KOPT-K1 (cell line): Measurements from ENCODE around the gene GDPD3.
"Not testable (repeated sequence)": the region's sequence is repeated elsewhere in the genome, so short reads cannot be mapped to it uniquely, and the experiment has no call there.

ENCODE experiments used
- H3K27ac ChIP-seq: fragments of 200-600 bp; sonication (generic); 2 replicates; pipeline ENCODE4 v1.5.1; 2016; ENCODE audit warnings: antibody characterized with exemption, mild to moderate bottlenecking, low read depth, low read length; ENCODE audit not compliant: poor library complexity, severe bottlenecking
- H3K36me3 ChIP-seq: fragments of 200-600 bp; sonication (generic); 2 replicates; pipeline ENCODE4 v1.5.1; 2017; ENCODE audit warnings: antibody characterized with exemption, mild to moderate bottlenecking, low read length, moderate library complexity; ENCODE audit not compliant: insufficient read depth
- H3K9me3 ChIP-seq: fragments of 200-600 bp; sonication (generic); 2 replicates; pipeline ENCODE4 v1.5.1; 2017; ENCODE audit warnings: antibody characterized with exemption, low read length, mild to moderate bottlenecking; ENCODE audit not compliant: insufficient read depth, poor library complexity, severe bottlenecking

Gene GDPD3

GRCh38 chr16:30137897-30138296 lies 24.6 kb upstream of the GDPD3 start:
- Histone ChIP-seq H3K36me3 (no peaks in the 10 kb centered on the region), H3K27ac (peak overlapping the region; percentile 47), H3K9me3 (no peaks in the 10 kb centered on the region)

- H3K27ac ChIP-seq, result no peak overlapping the region
- no peaks in the 10 kb centered on the region for H3K9me3 ChIP-seq
- H3K36me3 ChIP-seq, result no peaks in the 10 kb centered on the region
Measured at GRCh38 chr16:30136971-30137605, 23.8 kb upstream of the GDPD3 start.

- H3K36me3 ChIP-seq, result no peaks in the 10 kb centered on the region
- H3K27ac ChIP-seq, result peak overlapping the region; percentile 34
- peaks cover 15% of the 10 kb centered on the region for H3K9me3 ChIP-seq
Measured at GRCh38 chr16:30132591-30132990, 19.3 kb upstream of the GDPD3 start.

- H3K27ac ChIP-seq, result peak overlapping the region; percentile 34
- peaks cover 15% of the 10 kb centered on the region for H3K9me3 ChIP-seq
- no peaks in the 10 kb centered on the region for H3K36me3 ChIP-seq
Measured at GRCh38 chr16:30131869-30132475, 18.6 kb upstream of the GDPD3 start.

- no peaks in the 10 kb centered on the region for H3K36me3 ChIP-seq
- H3K9me3 ChIP-seq, result peaks cover 15% of the 10 kb centered on the region
- no peak overlapping the region for H3K27ac ChIP-seq
Measured at GRCh38 chr16:30127993-30128392, 14.7 kb upstream of the GDPD3 start.

GRCh38 chr16:30125690-30126089 lies 12.4 kb upstream of the GDPD3 start:
- H3K36me3 ChIP-seq, H3K9me3 ChIP-seq, H3K27ac ChIP-seq: not testable (repeated sequence)

GRCh38 chr16:30124985-30125379 lies 11.6 kb upstream of the GDPD3 start:
- Histone ChIP-seq H3K27ac (no peak overlapping the region), H3K36me3 (0 out of 2 replicates have a peak, but pooled peaks cover 5% of the 10 kb centered on the region), H3K9me3 (no peaks in the 10 kb centered on the region)

GRCh38 chr16:30122604-30123160 lies 9.3 kb upstream of the GDPD3 start:
- Histone ChIP-seq H3K27ac (peak overlapping the region; percentile 98), H3K9me3 (no peaks in the 10 kb centered on the region), H3K36me3 (peaks cover 22% of the 10 kb centered on the region)

- H3K27ac ChIP-seq, result peak overlapping the region; percentile 98
- peaks cover 30% of the 10 kb centered on the region for H3K36me3 ChIP-seq
- H3K9me3 ChIP-seq, result no peaks in the 10 kb centered on the region
Measured at GRCh38 chr16:30121741-30122571, 8.6 kb upstream of the GDPD3 start.

GRCh38 chr16:30120340-30121105 lies 7.2 kb upstream of the GDPD3 start:
- peaks cover 41% of the 10 kb centered on the region for H3K36me3 ChIP-seq
- no peak overlapping the region for H3K27ac ChIP-seq
- H3K9me3 ChIP-seq, result no peaks in the 10 kb centered on the region

GRCh38 chr16:30119428-30119827 lies 6.1 kb upstream of the GDPD3 start:
- Histone ChIP-seq H3K27ac (no peak overlapping the region), H3K9me3 (no peaks in the 10 kb centered on the region), H3K36me3 (peaks cover 45% of the 10 kb centered on the region)

GRCh38 chr16:30117768-30118167 lies 4.4 kb upstream of the GDPD3 start:
- no peaks in the 10 kb centered on the region for H3K9me3 ChIP-seq
- peaks cover 54% of the 10 kb centered on the region for H3K36me3 ChIP-seq
- no peak overlapping the region for H3K27ac ChIP-seq

GRCh38 chr16:30116291-30117207 lies 3.2 kb upstream of the GDPD3 start:
- Histone ChIP-seq H3K9me3 (no peaks in the 10 kb centered on the region), H3K36me3 (peaks cover 64% of the 10 kb centered on the region), H3K27ac (no peak overlapping the region)

GRCh38 chr16:30115238-30115637 lies 1.9 kb upstream of the GDPD3 start:
- no peaks in the 10 kb centered on the region for H3K9me3 ChIP-seq
- no peak overlapping the region for H3K27ac ChIP-seq
- peaks cover 73% of the 10 kb centered on the region for H3K36me3 ChIP-seq
